K562 (cell line): ENCODE measurements around the gene ZBTB47.

Experiments
- BRCA1 ChIP-seq, 2 experiments: fragments of 450-650 bp in 1 of 2; sonication (generic) in 1 of 2; formaldehyde crosslinking in 1 of 2; IDR thresholded peaks; 2 replicates each; pipeline versions ENCODE4 v1.5.0 to v1.6.1; 2017 to 2020; ENCODE audit warnings: mild to moderate bottlenecking in 1 of 2, missing genetic modification reagents in 1 of 2
- CEBPB ChIP-seq: fragments of 450-650 bp; IDR thresholded peaks from 2 replicates; pipeline ENCODE4 v1.6.1; 2016; ENCODE audit warnings: missing genetic modification characterization, missing compliant biosample characterization
- EP300 ChIP-seq: IDR thresholded peaks from 2 replicates; pipeline ENCODE4 v1.6.1; 2012; ENCODE audit warnings: low read length, improper control_type of control experiment
- ERF ChIP-seq: fragments of 450-650 bp; formaldehyde crosslinking; IDR thresholded peaks from 2 replicates; pipeline ENCODE4 v1.4.0; 2020; ENCODE audit warnings: mild to moderate bottlenecking, mixed read lengths
- PHB2 ChIP-seq: fragments of 450-650 bp; IDR thresholded peaks from 2 replicates; pipeline ENCODE4 v1.6.1; 2017; ENCODE audit warnings: low read depth
- SAFB ChIP-seq: fragments of 200-400 bp; formaldehyde crosslinking; IDR thresholded peaks from 2 replicates; pipeline ENCODE4 v1.6.1; 2017; ENCODE audit warnings: low read depth, low read length, borderline replicate concordance
- SIN3A ChIP-seq, 2 experiments: fragments of 150-350 bp in 1 of 2; IDR thresholded peaks; 2 replicates each; pipeline ENCODE4 v1.6.1; 2011 to 2016; ENCODE audit warnings: borderline replicate concordance in 2 of 2, low read depth in 2 of 2, low read length in 2 of 2, mild to moderate bottlenecking in 2 of 2, moderate library complexity in 2 of 2; ENCODE audit not compliant: control insufficient read depth in 1 of 2
- SMARCA5 ChIP-seq: fragments of 450-650 bp; IDR thresholded peaks from 2 replicates; pipeline ENCODE4 v1.6.1; 2016
- TBP ChIP-seq: optimal IDR thresholded peaks from 2 replicates; pipeline ENCODE3; 2011; ENCODE audit warnings: low read depth, low read length, improper control_type of control experiment
- ZNF274 ChIP-seq: IDR thresholded peaks from 2 replicates; pipeline ENCODE4 v1.6.1; 2011; ENCODE audit warnings: low read depth, mild to moderate bottlenecking, low read length, moderate library complexity, borderline replicate concordance
- TF ChIP-seq, protein P1 (sequence below), 3 experiments: IDR thresholded peaks in 2 of 3; conservative IDR thresholded peaks in 1 of 3; 2 replicates each; pipeline ENCODE4 v1.5.1; 2011 to 2012; ENCODE audit warnings: low read length in 3 of 3, mild to moderate bottlenecking in 3 of 3, control low read depth in 2 of 3, improper control_type of control experiment in 1 of 3, inconsistent platforms in 1 of 3, low read depth in 1 of 3, mixed read lengths in 1 of 3, moderate library complexity in 1 of 3; ENCODE audit not compliant: insufficient read depth in 2 of 3
- TF ChIP-seq, protein P2 (sequence below), 2 experiments: fragments of 200-800 bp in 1 of 2; sonication (Bioruptor generic) in 1 of 2; sonication (generic) in 1 of 2; formaldehyde crosslinking in 1 of 2; IDR thresholded peaks in 1 of 2; conservative IDR thresholded peaks in 1 of 2; 2 replicates each; pipeline versions ENCODE4 v1.5.0 to v1.6.1; 2016 to 2020; ENCODE audit warnings: missing compliant biosample characterization in 1 of 2, missing genetic modification characterization in 1 of 2, missing genetic modification reagents in 1 of 2
- TF ChIP-seq, protein P3 (sequence below): IDR thresholded peaks from 2 replicates; pipeline ENCODE4 v1.6.1; 2016; ENCODE audit warnings: missing genetic modification characterization, missing compliant biosample characterization

DNA sequence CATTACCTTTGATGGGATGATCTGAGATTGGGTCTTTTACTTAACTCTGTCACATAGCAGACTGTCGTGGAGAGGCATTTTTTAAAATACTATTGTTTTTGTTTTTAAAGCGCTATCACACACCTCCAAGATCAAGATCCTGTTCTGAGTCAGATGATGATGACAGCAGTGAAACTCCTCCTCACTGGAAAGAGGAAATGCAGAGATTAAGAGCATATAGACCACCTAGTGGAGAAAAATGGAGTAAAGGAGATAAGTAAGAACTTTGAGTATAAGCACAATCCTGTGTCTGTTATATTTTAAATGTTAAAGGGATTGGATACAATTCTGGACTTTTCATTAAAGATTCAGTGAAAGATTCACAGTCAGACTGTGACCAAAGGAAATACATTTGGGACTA, 18.4 kb upstream of the ZBTB47 start:
- TF ChIP-seq, protein P1, sequence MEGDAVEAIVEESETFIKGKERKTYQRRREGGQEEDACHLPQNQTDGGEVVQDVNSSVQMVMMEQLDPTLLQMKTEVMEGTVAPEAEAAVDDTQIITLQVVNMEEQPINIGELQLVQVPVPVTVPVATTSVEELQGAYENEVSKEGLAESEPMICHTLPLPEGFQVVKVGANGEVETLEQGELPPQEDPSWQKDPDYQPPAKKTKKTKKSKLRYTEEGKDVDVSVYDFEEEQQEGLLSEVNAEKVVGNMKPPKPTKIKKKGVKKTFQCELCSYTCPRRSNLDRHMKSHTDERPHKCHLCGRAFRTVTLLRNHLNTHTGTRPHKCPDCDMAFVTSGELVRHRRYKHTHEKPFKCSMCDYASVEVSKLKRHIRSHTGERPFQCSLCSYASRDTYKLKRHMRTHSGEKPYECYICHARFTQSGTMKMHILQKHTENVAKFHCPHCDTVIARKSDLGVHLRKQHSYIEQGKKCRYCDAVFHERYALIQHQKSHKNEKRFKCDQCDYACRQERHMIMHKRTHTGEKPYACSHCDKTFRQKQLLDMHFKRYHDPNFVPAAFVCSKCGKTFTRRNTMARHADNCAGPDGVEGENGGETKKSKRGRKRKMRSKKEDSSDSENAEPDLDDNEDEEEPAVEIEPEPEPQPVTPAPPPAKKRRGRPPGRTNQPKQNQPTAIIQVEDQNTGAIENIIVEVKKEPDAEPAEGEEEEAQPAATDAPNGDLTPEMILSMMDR (IDR thresholded peaks at IDR 0.05 in 2 of 3, conservative IDR thresholded peaks at IDR 0.05 in 1 of 3; ENCODE audit: insufficient read depth in 2 of 3, low read depth in 1 of 3, low read length in 3 of 3): peak; percentile 33 to 69 (median 42); a peak in 4 of 6 replicates
- TF ChIP-seq ERF (CRISPR knock-in tag) (no peak), TBP (no peak), EP300 (peak; percentile 52), SMARCA5 (no peak), PHB2 (no peak), ZNF274 (no peak), CEBPB (no peak), SIN3A (IDR thresholded peaks at IDR 0.05; ENCODE audit: borderline replicate concordance in 2 of 2, control insufficient read depth in 1 of 2, low read depth in 2 of 2, low read length in 2 of 2) (no peak), BRCA1 (IDR thresholded peaks at IDR 0.05) (no peak), BRCA1 (CRISPR knock-in tag; IDR thresholded peaks at IDR 0.05) (no peak), SAFB (no peak)
- TF ChIP-seq, protein P2, sequence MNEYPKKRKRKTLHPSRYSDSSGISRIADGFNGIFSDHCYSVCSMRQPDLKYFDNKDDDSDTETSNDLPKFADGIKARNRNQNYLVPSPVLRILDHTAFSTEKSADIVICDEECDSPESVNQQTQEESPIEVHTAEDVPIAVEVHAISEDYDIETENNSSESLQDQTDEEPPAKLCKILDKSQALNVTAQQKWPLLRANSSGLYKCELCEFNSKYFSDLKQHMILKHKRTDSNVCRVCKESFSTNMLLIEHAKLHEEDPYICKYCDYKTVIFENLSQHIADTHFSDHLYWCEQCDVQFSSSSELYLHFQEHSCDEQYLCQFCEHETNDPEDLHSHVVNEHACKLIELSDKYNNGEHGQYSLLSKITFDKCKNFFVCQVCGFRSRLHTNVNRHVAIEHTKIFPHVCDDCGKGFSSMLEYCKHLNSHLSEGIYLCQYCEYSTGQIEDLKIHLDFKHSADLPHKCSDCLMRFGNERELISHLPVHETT (CRISPR knock-in tag; conservative IDR thresholded peaks at IDR 0.05 in 1 of 2, IDR thresholded peaks at IDR 0.05 in 1 of 2): no peak
- TF ChIP-seq, protein P3, sequence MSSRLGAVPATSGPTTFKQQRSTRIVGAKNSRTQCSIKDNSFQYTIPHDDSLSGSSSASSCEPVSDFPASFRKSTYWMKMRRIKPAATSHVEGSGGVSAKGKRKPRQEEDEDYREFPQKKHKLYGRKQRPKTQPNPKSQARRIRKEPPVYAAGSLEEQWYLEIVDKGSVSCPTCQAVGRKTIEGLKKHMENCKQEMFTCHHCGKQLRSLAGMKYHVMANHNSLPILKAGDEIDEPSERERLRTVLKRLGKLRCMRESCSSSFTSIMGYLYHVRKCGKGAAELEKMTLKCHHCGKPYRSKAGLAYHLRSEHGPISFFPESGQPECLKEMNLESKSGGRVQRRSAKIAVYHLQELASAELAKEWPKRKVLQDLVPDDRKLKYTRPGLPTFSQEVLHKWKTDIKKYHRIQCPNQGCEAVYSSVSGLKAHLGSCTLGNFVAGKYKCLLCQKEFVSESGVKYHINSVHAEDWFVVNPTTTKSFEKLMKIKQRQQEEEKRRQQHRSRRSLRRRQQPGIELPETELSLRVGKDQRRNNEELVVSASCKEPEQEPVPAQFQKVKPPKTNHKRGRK (tag): no peak
